Measurements from ENCODE around the gene DQX1. TPM values are rescaled to one million over a fixed set of nuclear protein-coding genes. Genes with fewer than 3 reads are reported as not detected.

The DQX1 gene
- total and polyA plus RNA-seq, 9 of the 15 experiments (the other 6 are each of a cell fraction or from before 2014, with no cell fraction given), result 0.04 to 0.38 (median 0.18) TPM; not detected in 1

GRCh38 chr2:74529357-74530238 lies 3.6 kb upstream of the DQX1 start, which contains the start of the genes AUP1 and HTRA2 (continued):
- TF ChIP-seq HDAC8 (tag; IDR thresholded peaks at IDR 0.05), result no peak; the same call in 1 of the 2 replicates
- TF ChIP-seq ERF (CRISPR knock-in tag; IDR thresholded peaks at IDR 0.05), result peak; percentile 83
- TF ChIP-seq MYC (IDR thresholded peaks at IDR 0.05; ENCODE audit: low read depth, low read length), result peak; percentile 48
- TF ChIP-seq MYC (CRISPR knock-in tag; IDR thresholded peaks at IDR 0.05; ENCODE audit: borderline replicate concordance, low read depth), result peak; percentile 44; the same call in 1 of the 2 replicates
- TF ChIP-seq GMEB1 (CRISPR knock-in tag; IDR thresholded peaks at IDR 0.05), result peak; percentile 72
- no peak for TF ChIP-seq THRB (CRISPR knock-in tag; conservative IDR thresholded peaks at IDR 0.05)
- TF ChIP-seq BACH1 (tag; IDR thresholded peaks at IDR 0.05), result no peak
- TF ChIP-seq STAT5A (IDR thresholded peaks at IDR 0.05; ENCODE audit: borderline replicate concordance, low read length), result no peak
- TF ChIP-seq ZBTB1 (CRISPR knock-in tag; IDR thresholded peaks at IDR 0.05; ENCODE audit: borderline replicate concordance, low read depth), result no peak; the same call in 1 of the 2 replicates
- no peak for TF ChIP-seq TEAD2 (tag; IDR thresholded peaks at IDR 0.05)
- no peak for TF ChIP-seq ZNF449 (CRISPR knock-in tag; IDR thresholded peaks at IDR 0.05)
- TF ChIP-seq ZNF584 (CRISPR knock-in tag; IDR thresholded peaks at IDR 0.05; ENCODE audit: low read depth), result no peak
- peak in 1 of 2 experiments; percentile 80; a peak in 1 of 4 replicates for TF ChIP-seq MAZ (CRISPR knock-in tag; conservative IDR thresholded peaks at IDR 0.05 in 1 of 2, IDR thresholded peaks at IDR 0.05 in 1 of 2)
- TF ChIP-seq POLR2H (tag; IDR thresholded peaks at IDR 0.05; ENCODE audit: low read depth), result peak; percentile 73
- peak; percentile 13; the same call in 1 of the 2 replicates for TF ChIP-seq NCOA1 (IDR thresholded peaks at IDR 0.05; ENCODE audit: low read depth)
- TF ChIP-seq ZHX1 (conservative IDR thresholded peaks at IDR 0.05; ENCODE audit: low read length), result no peak
- TF ChIP-seq MXD1 (CRISPR knock-in tag; IDR thresholded peaks at IDR 0.05; ENCODE audit: borderline replicate concordance, poor library complexity, severe bottlenecking), result no peak
- TF ChIP-seq RFX1 (IDR thresholded peaks at IDR 0.05), result no peak

Data from K562 (cell line).